Fibroblast of pulmonary artery (primary cell): Measurements from ENCODE around the gene AKAP13.

Experiments
- DNase-seq: peaks from one replicate; pipeline ENCODE4 v3.0.0-alpha.2; 2010; ENCODE audit warnings: low read depth
- H3K4me3 ChIP-seq: replicated peaks from 2 replicates; pipeline ENCODE4 v1.5.1; 2011; ENCODE audit warnings: low read depth, mild to moderate bottlenecking, control low read depth, low read length, moderate library complexity
- TF ChIP-seq, protein P1 (sequence below): IDR thresholded peaks from 2 replicates; pipeline ENCODE4 v1.5.1; 2011; ENCODE audit warnings: mild to moderate bottlenecking, control low read depth, low read length, inconsistent platforms; ENCODE audit errors: missing control alignments

AKAP13 gene

DNA sequence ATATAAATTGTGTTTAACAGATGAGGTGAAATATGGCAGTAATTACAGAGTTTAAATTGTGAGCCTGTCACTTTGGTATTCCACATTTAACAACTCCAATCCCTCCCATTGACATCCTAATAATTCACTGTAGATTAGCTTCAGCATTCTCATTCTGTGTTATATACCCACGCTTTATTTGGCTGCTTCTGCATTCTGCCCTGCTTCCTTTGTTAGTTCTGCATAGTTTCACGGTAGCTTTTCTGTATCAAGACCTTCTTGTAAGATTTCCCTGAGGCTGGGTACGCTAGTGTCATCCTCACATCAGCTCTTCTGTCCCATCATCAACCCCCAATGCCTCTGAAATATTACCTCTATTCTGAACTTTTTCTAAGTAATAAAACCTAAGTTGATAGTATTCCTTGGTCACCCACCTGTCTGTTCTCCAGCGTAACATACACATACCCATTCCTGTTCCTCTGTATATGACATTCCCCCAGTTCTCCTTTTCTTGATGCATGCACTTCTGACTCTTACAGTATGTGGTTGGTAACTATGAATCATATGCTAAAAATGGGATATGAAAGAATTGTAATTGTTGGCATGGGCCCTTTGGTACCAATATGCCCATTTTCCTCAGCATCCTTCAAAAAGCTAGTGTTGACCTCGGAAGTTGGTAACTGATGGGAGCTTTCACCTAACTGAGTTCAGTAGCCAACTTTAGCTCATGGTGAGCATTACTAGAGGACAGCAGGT is 243.1 kb downstream of the AKAP13 start:
- TF ChIP-seq, protein P1, sequence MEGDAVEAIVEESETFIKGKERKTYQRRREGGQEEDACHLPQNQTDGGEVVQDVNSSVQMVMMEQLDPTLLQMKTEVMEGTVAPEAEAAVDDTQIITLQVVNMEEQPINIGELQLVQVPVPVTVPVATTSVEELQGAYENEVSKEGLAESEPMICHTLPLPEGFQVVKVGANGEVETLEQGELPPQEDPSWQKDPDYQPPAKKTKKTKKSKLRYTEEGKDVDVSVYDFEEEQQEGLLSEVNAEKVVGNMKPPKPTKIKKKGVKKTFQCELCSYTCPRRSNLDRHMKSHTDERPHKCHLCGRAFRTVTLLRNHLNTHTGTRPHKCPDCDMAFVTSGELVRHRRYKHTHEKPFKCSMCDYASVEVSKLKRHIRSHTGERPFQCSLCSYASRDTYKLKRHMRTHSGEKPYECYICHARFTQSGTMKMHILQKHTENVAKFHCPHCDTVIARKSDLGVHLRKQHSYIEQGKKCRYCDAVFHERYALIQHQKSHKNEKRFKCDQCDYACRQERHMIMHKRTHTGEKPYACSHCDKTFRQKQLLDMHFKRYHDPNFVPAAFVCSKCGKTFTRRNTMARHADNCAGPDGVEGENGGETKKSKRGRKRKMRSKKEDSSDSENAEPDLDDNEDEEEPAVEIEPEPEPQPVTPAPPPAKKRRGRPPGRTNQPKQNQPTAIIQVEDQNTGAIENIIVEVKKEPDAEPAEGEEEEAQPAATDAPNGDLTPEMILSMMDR = no peak
- no peak overlapping the region for H3K4me3 ChIP-seq
- no peak for DNase-seq

DNA sequence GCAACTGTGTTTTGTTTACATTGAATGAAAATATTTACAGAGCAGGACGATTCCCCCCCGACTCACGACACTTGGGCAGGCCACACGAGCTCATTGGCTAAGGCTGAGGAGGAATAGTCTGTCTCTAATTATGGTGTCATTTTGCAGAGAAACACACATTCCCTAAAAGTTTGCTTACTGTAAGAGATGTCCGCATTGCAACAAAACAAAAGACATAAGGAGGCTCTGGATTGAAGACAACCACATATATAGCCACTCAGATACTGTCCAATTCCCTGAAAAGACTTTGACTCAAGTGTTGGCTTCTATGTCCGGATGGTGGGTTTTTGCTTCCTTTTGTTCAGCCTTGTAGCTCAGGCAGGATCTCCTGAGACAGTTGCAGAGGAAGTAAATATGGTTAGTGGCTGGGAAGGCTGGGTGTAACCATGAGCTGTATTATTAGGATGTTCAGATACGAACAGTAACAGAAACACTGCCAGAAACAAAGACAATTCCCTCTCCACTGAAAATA is 243.9 kb downstream of the AKAP13 start:
- TF ChIP-seq, protein P1 = no peak
- DNase-seq = peak; percentile 76
- H3K4me3 ChIP-seq = no peak overlapping the region

DNA sequence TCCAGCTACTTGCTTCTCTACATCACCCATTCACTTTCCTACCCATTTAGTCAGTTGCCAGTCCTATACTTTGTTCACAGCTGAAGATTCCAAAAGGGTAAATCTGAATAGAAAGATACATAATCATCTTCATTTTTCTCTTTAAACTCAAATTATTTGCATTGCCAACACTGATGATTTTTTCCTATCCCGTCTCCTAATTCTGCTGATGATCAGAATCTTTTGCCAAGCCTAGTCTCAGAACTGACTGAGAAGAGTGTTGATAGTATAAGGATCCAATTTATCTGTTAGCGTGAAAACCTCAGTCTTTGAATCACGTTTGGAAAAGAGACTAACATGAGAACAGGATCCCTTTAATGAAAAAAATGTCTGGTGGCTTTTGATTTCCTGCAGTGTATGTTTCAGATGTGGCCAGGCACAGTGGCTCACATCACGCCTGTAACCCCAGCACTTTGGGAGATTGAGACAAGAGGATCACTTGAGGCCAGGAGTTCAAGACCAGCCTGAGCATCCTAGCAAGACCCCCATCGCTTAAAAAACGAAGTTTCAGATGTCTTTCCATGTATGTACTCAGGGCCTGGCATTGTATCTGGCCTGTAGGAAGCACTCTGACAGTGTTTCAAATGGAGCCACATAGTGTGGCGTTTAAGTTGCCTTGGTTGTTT is 244.9 kb downstream of the AKAP13 start:
- TF ChIP-seq, protein P1 = no peak
- no peak for DNase-seq

DNA sequence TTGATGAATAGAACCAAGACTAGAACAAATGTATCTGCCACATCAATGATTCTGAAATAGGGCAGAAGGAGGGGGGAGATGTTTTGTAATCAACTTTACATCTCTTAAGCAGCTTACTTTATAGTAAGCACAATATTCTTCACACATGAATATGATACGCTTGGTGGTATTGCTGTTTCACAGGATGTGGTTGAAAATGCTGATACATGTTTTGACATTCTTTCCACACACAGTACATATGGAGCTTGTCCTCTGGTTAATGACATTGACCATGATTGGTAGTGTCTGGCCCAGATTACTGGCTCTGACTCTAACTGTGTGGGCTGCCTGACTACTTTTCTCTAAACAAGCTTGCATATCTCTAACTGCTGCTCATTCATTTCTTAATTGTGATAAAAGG is 245.5 kb downstream of the AKAP13 start:
- peak; percentile 76 for DNase-seq
- H3K4me3 ChIP-seq = no peak overlapping the region
- TF ChIP-seq, protein P1 = no peak

More for the DNA sequence above, 244.9 kb downstream of the AKAP13 start:
- H3K4me3 ChIP-seq = no peak overlapping the region

DNA sequence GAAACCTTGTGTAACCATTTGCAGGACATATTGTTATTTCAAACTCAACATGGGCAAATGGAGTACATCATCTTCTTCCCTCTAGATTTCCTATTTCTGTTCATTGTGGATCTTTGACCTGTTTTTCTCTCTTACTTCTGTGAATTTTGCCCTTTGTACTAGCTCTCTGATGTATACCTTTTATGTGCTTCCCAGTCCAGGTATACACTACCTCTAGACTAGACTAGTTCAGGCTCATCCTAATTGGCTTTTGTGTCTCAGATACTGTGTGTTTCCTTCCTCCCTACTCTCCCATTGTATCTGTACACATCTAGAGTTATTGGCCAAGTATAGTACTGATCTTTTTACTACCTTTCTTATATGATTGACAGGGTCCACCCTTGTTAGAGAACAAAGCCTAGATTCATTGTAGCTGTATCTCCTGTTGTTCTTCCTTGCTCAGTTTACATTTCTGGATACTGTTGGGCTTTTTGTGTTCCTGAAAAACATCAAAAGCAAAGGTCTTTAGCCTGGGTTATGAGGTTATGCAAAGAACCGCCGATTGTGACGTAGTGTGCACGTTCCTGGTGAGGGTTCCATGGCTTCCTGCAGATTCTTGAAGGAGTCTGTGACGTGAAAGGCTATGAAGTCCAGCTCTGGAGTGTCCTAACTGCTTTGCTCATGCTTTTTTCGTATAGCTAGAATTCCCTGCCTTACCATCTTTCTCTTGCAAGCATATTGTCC is 247.0 kb downstream of the AKAP13 start:
- H3K4me3 ChIP-seq = no peak overlapping the region
- TF ChIP-seq, protein P1 = no peak
- DNase-seq = no peak

DNA sequence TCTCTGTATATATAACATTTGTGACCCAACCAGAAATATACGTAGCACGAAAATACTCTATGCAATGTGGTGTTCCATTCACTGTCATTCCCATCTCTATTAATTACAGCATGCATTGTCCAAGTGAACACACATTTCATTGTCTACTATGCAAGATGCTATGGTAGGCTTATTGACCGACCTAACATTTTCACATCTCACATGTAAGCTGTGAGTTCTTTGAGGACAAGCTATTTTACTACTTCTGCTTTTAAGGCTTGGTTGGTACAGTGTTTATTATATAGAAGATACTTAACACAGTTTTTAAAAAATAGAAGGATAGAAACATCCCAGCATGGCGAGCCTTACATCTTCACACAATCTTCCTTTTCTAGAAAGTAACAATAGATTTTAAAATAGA is 249.9 kb downstream of the AKAP13 start:
- no peak overlapping the region for H3K4me3 ChIP-seq
- no peak for DNase-seq

More for the DNA sequence above, 249.9 kb downstream of the AKAP13 start:
- TF ChIP-seq, protein P1 = no peak
